ENCODE measurements around the gene RNF175. TPM values are rescaled to one million over a fixed set of nuclear protein-coding genes. Genes with fewer than 3 reads are reported as not detected.
A peak's percentile ranks its signal among the peaks of the same experiment; 100 is the strongest.

The RNF175 gene
- total RNA-seq, 1 experiment from 2014 or later = 5.4 TPM

GRCh38 chr4:153745651-153746050 lies 14.2 kb downstream of the RNF175 start (continued):
- TF ChIP-seq, protein P1, sequence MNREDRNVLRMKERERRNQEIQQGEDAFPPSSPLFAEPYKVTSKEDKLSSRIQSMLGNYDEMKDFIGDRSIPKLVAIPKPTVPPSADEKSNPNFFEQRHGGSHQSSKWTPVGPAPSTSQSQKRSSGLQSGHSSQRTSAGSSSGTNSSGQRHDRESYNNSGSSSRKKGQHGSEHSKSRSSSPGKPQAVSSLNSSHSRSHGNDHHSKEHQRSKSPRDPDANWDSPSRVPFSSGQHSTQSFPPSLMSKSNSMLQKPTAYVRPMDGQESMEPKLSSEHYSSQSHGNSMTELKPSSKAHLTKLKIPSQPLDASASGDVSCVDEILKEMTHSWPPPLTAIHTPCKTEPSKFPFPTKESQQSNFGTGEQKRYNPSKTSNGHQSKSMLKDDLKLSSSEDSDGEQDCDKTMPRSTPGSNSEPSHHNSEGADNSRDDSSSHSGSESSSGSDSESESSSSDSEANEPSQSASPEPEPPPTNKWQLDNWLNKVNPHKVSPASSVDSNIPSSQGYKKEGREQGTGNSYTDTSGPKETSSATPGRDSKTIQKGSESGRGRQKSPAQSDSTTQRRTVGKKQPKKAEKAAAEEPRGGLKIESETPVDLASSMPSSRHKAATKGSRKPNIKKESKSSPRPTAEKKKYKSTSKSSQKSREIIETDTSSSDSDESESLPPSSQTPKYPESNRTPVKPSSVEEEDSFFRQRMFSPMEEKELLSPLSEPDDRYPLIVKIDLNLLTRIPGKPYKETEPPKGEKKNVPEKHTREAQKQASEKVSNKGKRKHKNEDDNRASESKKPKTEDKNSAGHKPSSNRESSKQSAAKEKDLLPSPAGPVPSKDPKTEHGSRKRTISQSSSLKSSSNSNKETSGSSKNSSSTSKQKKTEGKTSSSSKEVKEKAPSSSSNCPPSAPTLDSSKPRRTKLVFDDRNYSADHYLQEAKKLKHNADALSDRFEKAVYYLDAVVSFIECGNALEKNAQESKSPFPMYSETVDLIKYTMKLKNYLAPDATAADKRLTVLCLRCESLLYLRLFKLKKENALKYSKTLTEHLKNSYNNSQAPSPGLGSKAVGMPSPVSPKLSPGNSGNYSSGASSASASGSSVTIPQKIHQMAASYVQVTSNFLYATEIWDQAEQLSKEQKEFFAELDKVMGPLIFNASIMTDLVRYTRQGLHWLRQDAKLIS (CRISPR knock-in tag; IDR thresholded peaks at IDR 0.05; ENCODE audit: borderline replicate concordance) = no peak

DNA sequence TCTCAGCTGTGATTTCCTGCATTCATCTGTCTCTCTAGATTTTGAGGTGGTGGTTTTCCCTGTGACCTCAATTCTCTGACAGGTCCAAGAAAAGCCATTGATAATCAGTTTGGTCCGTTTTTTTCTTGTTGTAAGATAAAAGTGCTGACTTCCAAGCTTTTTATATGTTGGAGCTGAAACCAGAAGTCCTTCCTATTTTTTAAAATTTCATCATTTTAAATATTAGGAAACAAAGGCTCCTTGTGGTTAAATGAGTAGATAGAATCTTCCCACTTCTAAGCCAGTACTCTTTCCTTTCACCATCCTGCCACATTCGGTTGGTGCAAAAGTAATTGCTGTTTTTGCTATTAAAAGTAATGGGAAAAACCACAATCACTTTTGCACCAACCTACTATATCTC lies 18.3 kb downstream of the RNF175 start:
- Mint-ChIP-seq H3K27ac (no peak overlapping the region), H3K27me3 (ENCODE audit: low read depth) (no peaks in the 10 kb centered on the region), H3K4me1 (no peaks in the 10 kb centered on the region), H3K36me3 (peaks cover 18% of the 10 kb centered on the region), H3K4me3 (no peak overlapping the region), H3K9me3 (peaks cover 12% of the 10 kb centered on the region)
- ATAC-seq (no peak), DNase-seq (ENCODE audit: low spot score) (no peak)
- TF ChIP-seq SOX15 (CRISPR knock-in tag; IDR thresholded peaks at IDR 0.05) = no peak
- TF ChIP-seq, protein P2, sequence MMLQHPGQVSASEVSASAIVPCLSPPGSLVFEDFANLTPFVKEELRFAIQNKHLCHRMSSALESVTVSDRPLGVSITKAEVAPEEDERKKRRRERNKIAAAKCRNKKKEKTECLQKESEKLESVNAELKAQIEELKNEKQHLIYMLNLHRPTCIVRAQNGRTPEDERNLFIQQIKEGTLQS (CRISPR knock-in tag; conservative IDR thresholded peaks at IDR 0.05) = no peak
- ChIA-PET POLR2A (no interaction called here), CTCF (interaction anchor here (1.1 to 1.8 kb wide), 2 partner anchors 8 to 10 kb away, joined by 3 to 6 read pairs; no protein-coding TSS in a partner anchor)

GRCh38 chr4:153735906-153736461 lies 23.8 kb downstream of the RNF175 start:
- Mint-ChIP-seq H3K27ac (no peak overlapping the region), H3K4me1 (peaks cover 8% of the 10 kb centered on the region), H3K36me3 (peaks cover 6% of the 10 kb centered on the region), H3K4me3 (no peak overlapping the region), H3K9me3 (peaks cover 11% of the 10 kb centered on the region), H3K27me3 (ENCODE audit: low read depth) (no peaks in the 10 kb centered on the region)
- TF ChIP-seq USF2 (CRISPR knock-in tag; IDR thresholded peaks at IDR 0.05) (no peak), E2F1 (CRISPR knock-in tag; IDR thresholded peaks at IDR 0.05) (no peak)
- TF ChIP-seq, protein P3, sequence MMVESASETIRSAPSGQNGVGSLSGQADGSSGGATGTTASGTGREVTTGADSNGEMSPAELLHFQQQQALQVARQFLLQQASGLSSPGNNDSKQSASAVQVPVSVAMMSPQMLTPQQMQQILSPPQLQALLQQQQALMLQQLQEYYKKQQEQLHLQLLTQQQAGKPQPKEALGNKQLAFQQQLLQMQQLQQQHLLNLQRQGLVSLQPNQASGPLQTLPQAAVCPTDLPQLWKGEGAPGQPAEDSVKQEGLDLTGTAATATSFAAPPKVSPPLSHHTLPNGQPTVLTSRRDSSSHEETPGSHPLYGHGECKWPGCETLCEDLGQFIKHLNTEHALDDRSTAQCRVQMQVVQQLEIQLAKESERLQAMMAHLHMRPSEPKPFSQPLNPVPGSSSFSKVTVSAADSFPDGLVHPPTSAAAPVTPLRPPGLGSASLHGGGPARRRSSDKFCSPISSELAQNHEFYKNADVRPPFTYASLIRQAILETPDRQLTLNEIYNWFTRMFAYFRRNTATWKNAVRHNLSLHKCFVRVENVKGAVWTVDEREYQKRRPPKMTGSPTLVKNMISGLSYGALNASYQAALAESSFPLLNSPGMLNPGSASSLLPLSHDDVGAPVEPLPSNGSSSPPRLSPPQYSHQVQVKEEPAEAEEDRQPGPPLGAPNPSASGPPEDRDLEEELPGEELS (CRISPR knock-in tag; IDR thresholded peaks at IDR 0.05) = no peak
- no peak for ATAC-seq
- POLR2A ChIA-PET = no interaction called here
- DNase-seq (ENCODE audit: low spot score) = no peak
- CTCF ChIA-PET = no interaction called here

- ChIA-PET POLR2A (no interaction called here), CTCF (interaction anchor here (1.4 to 1.9 kb wide), 2 partner anchors 16 to 99 kb away, joined by 5 to 6 read pairs; no protein-coding TSS in a partner anchor)
- DNase-seq (ENCODE audit: low spot score) = no peak
- no peak for ATAC-seq
- Mint-ChIP-seq H3K4me3 (no peak overlapping the region), H3K27me3 (ENCODE audit: low read depth) (no peaks in the 10 kb centered on the region), H3K36me3 (no peaks in the 10 kb centered on the region), H3K9me3 (peaks cover 5% of the 10 kb centered on the region; the same call in 1 of the 2 replicates), H3K27ac (0 out of 2 replicates have a peak overlapping the region, but pooled peaks have one; percentile 10), H3K4me1 (peaks cover 8% of the 10 kb centered on the region)
- TF ChIP-seq, protein P2 (CRISPR knock-in tag; conservative IDR thresholded peaks at IDR 0.05) = no peak
- no peak for TF ChIP-seq PRRX2 (CRISPR knock-in tag; IDR thresholded peaks at IDR 0.05)
- TF ChIP-seq, protein P4, sequence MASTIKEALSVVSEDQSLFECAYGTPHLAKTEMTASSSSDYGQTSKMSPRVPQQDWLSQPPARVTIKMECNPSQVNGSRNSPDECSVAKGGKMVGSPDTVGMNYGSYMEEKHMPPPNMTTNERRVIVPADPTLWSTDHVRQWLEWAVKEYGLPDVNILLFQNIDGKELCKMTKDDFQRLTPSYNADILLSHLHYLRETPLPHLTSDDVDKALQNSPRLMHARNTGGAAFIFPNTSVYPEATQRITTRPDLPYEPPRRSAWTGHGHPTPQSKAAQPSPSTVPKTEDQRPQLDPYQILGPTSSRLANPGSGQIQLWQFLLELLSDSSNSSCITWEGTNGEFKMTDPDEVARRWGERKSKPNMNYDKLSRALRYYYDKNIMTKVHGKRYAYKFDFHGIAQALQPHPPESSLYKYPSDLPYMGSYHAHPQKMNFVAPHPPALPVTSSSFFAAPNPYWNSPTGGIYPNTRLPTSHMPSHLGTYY (CRISPR knock-in tag; IDR thresholded peaks at IDR 0.05) = no peak
- TF ChIP-seq, protein P5, sequence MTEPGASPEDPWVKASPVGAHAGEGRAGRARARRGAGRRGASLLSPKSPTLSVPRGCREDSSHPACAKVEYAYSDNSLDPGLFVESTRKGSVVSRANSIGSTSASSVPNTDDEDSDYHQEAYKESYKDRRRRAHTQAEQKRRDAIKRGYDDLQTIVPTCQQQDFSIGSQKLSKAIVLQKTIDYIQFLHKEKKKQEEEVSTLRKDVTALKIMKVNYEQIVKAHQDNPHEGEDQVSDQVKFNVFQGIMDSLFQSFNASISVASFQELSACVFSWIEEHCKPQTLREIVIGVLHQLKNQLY (CRISPR knock-in tag; IDR thresholded peaks at IDR 0.05) = no peak
- TF ChIP-seq, protein P6, sequence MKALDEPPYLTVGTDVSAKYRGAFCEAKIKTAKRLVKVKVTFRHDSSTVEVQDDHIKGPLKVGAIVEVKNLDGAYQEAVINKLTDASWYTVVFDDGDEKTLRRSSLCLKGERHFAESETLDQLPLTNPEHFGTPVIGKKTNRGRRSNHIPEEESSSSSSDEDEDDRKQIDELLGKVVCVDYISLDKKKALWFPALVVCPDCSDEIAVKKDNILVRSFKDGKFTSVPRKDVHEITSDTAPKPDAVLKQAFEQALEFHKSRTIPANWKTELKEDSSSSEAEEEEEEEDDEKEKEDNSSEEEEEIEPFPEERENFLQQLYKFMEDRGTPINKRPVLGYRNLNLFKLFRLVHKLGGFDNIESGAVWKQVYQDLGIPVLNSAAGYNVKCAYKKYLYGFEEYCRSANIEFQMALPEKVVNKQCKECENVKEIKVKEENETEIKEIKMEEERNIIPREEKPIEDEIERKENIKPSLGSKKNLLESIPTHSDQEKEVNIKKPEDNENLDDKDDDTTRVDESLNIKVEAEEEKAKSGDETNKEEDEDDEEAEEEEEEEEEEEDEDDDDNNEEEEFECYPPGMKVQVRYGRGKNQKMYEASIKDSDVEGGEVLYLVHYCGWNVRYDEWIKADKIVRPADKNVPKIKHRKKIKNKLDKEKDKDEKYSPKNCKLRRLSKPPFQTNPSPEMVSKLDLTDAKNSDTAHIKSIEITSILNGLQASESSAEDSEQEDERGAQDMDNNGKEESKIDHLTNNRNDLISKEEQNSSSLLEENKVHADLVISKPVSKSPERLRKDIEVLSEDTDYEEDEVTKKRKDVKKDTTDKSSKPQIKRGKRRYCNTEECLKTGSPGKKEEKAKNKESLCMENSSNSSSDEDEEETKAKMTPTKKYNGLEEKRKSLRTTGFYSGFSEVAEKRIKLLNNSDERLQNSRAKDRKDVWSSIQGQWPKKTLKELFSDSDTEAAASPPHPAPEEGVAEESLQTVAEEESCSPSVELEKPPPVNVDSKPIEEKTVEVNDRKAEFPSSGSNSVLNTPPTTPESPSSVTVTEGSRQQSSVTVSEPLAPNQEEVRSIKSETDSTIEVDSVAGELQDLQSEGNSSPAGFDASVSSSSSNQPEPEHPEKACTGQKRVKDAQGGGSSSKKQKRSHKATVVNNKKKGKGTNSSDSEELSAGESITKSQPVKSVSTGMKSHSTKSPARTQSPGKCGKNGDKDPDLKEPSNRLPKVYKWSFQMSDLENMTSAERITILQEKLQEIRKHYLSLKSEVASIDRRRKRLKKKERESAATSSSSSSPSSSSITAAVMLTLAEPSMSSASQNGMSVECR (CRISPR knock-in tag; IDR thresholded peaks at IDR 0.05; ENCODE audit: borderline replicate concordance) = no peak
- TF ChIP-seq CREB1 (CRISPR knock-in tag; IDR thresholded peaks at IDR 0.05) = no peak
- no peak for TF ChIP-seq ETV6 (CRISPR knock-in tag; IDR thresholded peaks at IDR 0.05)
These were observed 25.9 kb downstream of the RNF175 start for GRCh38 chr4:153733751-153734448.
